HG03108 (cell line): ENCODE data around the gene FGFRL1.
"Not testable (repeated sequence)": the region's sequence is repeated elsewhere in the genome, so short reads cannot be mapped to it uniquely, and the experiment has no call there.

ENCODE experiments used
- ATAC-seq: cut with Tn5 transposase; IDR thresholded peaks from one replicate; pipeline ENCODE4 v1.9.1; 2021; ENCODE audit warnings: moderate library complexity; ENCODE audit not compliant: unreplicated experiment

The FGFRL1 gene

DNA sequence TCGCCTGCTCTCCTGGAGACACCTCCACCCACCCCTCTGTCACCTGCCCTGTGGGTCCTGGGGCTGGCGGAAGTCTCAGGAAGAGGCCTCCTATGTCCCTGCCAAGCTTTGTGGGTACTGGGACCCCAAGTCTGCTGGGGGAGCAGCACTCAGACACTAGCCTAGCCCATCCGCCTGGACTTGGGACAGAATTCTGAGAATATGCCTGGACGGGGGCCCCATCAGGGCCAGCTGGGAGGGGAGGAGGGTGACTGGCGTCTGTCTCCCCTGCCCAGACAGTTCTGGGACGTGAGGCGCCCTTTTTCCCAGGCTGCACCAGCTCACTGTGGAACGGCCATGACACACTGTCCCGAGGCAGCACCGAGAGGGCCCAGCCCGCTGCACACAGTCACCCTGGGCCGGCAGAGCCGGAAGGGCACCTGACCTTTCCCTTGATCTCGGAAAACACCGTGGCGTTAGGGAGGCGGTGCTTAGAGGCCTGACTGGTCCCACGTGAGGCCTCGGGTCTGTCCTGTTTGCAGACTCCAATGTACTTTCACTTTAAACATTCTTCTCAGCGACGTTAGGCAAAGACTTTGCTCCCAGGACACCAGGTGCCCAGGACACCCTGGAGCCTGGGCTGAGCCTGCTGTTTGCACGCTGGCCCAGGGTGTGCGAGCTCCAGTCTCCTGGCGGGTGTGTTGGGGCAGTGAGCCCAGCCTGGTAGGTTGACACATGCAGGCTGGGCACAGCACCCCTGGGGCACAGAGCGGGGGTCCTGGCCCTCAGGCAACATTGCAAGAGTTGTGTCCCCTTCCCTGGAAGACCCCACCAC, 18.9 kb upstream of the FGFRL1 start:
- ATAC-seq = no peak

DNA sequence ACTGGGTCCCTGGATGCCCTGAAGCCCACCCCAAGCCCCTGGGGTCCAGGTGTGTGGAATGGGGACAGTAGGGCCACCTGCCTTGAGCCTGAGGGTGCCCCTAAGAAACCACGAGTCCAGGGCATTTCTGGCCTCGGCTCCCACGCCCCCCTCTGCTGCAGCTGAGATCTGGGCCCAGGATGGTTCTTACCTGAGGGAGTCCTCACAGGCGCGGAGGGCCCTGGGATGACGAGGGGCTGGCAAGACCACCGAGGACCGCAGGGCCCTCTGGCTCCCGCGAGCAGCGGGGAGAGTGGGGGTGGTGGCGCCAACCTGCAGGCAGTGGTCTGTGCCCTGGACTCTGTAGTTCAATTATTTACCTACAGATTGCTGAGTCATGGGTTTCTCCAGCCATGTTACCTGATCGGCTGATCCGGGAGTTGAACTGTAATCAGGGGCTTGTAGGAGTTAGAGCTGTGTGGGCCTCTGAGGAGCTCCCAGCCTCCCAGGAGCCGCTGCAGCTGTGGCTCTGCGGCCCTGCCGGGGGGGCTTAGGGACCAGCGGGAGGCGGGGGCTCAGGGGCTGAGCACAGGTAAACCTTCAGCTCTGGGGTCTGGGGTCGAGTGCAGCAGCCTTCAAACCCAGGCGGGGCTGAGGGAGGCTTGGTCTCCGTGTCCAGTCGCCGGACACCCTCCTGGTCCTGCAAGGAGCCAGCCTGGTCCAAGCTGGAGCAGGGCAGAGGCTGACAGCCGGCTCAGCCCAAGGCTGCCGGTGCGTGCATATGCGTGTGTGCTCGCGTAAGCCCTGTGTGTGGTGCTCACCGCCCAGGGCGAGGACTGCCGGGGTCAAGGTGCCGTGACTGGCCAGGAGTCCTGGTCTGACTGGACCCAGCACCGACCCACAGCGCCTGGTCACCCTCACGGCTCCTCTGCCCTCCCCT, 18.1 kb upstream of the FGFRL1 start, which contains the start of gene SLC26A1:
Gene SLC26A1, minus strand, starts transcription at position 294 of the 919 bp plus-strand sequence. CDS start 1,701 bp downstream, outside the sequence.
- no peak for ATAC-seq

DNA sequence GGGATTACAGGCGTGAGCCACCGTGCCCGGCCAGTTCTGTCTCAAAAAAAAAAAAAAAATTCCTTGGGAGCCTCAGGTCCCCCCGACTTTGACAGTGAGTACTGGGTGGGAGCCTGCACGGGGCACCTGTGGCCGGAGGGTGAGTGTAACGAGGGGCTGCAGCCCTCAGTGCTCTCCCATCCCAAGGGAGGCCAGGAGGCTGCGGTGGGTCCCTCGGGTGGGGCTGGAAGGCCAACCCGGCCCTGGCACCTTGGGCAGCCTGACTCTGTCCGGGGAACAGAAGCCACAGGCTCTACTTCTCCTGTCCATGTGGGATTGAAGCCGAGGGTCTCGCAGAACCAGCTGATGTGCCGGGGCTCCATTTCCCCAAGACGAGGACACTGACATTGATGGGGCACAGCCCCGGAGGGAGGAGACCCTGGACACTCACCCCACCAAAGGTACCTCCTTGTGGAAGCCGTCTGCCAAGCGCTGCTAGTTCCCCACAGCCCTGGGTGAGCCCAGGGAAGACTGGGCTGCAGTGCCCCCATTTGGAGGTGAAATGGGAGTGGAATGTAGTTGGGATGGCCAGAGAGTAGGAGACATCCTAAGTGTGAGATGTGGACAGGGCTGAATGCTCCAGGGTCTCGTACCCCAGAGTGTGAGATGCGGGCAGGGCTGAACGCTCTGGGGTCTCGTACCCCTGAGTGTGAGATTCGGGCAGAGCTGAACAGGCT, 16.0 kb upstream of the FGFRL1 start:
- ATAC-seq = no peak

DNA sequence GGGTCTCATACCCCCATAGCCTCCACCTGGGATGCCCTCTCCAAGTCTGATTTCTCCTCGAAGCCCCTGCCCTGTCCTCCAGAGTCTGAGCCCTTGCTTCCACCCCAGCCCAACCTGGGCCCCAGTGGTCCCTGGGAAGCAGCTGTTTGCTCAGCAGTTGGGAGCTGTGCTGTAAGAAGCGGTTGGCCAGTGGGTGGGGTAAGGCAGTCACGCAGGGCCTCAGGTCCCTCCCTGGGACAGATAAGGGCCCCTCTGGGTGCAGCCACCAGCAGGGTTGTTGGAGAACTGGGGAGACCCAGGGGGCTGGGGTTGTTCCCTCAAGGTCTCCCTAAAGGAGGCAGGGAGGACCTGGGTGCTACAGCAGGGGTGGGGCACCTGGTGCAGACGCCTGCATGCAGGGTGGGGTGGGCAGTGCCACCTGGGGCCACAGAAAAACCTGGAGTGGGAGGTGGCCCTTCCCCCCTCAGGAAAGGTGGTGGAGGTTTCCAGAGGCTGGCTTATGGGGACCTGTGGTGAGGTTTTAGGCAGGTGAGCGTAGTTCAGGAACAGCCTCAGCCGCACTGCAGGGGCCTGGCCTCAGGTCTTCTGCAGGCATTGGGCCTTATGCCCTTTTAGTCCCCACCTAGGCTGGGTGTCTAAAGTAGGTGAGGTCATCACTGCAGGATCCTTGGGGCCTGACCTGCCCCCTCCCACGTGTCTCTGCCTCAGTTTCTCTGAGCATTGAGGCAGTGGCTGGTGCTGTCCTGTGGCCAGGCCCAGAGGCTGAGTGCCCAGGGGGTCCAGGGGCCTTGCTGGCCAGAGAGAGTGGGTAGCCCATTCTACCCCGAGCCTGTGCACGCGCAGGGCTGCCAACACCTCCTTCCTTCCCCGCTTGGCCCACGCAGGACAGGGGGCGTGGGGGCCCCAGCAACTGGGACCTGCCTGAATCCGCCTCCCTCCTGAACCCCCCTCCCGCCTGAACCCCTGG, 15.1 kb upstream of the FGFRL1 start:
- no peak for ATAC-seq

DNA sequence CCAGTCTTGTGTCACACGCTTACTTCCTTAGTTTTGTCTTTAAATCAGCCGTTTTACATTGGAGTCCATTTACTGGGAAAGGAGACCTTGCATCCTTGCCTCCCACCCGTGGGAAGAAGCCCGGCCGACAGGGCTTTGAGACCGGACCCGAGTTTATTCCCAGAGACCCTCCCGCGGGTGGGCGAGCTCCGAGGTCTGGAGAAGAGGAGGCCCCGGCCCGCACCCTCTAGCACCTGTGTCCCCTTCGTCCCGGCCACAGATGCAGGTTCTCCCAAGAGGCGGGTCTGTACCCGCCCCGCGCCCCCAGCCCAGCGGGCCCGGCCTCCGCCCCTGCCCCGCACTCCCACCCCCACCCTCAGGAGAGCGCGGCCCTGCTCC, 14.4 kb upstream of the FGFRL1 start:
- no peak for ATAC-seq

DNA sequence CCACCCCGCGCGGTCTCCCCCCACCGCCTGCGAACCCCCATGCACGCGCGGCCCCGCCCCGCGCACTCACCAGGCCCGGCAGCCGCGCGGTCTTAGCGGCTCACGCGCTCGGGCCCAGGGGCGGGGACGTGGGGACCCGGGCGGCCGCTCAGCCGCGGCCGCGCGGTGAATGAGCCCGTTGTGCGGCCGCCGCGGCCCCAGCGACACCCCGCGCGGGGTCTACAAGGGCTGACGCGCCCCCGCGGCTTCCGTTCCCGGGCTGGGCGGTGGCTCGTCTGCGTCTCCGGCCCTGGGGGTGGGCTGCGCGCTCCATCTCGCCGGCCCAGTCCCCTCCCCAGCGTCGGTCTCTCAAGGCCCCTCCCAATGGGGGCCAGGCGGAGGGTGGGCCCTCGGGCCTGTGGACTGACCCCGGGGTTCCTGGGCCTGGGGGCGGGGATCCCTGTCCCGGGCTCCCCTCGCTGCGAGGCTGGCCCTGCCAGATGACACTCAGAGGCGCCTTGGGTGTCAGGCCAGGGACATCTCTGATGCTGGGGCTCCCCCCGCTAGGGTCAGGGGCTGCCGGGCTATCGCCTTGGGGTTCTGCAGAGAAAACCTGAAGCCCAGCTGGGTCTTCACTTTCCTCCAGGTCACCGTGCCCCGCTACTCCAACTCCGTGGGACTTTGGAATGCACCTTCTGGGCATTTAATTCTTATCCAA, 13.9 kb upstream of the FGFRL1 start:
- no peak for ATAC-seq

DNA sequence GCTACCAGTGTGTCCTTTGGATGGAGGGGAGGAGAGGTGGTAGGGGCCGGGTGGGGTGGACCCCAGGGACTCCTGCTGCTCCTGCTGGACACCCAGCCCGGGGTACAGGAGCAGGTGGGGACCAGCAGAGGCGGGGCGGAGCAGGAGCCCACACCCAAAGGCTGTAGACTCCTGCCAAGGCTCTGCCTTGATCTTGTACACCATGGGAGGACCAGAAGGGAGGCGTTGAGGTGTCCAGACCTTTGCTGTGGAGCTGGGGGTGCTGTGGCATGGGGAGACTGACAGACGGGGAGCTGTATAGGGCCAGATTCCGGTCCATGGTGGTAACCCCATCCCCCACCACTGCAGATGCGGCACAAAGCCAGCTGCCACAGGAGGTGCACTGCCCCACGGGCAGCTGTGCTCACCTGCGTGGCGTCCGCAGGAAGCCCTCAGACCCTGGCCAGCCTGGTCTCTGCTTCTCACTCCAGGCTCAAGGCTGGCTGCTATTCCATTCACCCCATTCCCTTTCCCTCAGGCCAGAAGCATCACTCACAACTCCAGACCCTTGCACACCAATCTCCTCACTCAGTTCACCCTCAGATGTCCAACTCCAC, 13.2 kb upstream of the FGFRL1 start:
- no peak for ATAC-seq

DNA sequence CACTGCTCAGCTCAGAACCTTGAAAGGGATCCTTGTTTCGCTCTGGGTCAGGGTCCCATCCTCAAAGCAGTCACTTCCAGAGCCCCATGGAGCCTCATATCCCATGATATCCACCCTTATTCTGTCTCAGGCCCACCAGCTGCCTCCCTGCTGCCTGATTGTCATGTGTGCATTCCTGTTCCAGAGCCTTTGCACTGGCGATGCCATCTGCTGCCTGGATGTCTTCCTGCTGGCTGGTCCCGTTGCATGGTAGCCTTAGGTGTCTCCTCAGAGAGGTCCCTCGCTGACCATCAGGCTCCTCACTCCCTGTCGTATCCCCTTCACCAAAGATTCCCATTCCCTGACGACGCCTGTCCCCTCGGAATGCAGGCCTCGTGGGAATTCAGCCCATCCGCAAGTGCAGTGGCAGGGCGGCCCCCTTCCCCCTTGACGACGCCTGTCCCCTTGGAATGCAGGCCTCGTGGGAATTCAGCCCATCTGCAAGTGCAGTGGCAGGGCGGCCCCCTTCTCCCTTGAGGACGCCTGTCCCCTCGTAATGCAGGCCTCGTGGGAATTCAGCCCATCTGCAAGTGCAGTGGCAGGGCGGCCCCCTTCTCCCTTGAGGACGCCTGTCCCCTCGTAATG, 12.1 kb upstream of the FGFRL1 start:
- ATAC-seq = not testable (repeated sequence)

DNA sequence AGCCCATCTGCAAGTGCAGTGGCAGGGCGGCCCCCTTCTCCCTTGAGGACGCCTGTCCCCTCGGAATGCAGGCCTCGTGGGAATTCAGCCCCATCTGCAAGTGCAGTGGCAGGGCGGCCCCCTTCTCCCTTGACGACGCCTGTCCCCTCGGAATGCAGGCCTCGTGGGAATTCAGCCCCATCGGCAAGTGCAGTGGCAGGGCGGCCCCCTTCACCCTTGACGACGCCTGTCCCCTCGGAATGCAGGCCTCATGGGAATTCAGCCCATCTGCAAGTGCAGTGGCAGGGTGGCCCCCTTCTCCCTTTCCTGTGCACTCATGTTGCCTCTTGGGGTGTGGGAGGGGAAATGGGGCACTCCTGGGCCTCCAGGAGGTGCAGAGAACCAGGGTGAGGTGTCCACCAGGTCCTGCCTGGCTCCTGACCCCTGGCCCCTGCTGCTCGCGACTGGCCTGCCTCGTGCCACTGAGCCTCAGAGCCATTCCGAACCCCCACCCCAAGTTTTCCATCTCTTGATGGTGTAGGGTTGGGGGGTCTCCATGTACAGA, 11.5 kb upstream of the FGFRL1 start:
- no peak for ATAC-seq

DNA sequence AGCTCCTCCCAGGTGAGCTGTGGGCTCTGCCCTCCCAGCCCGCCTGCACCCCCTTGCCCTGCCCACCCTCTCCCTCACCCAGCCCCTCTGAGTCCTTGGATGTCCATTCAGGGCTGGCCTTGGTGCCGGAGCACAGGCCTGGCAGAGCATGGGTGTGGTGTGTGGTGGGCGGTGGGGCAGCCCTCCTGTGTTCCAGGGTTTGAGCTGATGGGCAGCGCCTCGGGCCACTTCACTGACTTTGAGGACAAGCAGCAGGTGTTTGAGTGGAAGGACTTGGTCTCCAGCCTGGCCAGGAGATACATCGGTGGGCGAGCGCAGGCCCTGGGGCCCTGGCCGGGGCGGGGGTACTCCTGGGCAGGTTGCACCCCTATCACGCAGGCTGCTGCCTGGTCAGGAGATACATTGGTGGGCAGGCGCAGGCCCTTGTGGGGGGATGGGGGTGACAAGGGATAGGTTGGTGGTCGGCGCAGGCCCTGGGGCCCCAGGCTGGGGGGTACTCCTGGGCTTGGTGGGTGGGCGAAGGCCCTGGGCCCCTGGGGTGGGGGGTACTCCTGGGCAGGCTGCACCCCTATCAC, 10.7 kb upstream of the FGFRL1 start:
- no peak for ATAC-seq

DNA sequence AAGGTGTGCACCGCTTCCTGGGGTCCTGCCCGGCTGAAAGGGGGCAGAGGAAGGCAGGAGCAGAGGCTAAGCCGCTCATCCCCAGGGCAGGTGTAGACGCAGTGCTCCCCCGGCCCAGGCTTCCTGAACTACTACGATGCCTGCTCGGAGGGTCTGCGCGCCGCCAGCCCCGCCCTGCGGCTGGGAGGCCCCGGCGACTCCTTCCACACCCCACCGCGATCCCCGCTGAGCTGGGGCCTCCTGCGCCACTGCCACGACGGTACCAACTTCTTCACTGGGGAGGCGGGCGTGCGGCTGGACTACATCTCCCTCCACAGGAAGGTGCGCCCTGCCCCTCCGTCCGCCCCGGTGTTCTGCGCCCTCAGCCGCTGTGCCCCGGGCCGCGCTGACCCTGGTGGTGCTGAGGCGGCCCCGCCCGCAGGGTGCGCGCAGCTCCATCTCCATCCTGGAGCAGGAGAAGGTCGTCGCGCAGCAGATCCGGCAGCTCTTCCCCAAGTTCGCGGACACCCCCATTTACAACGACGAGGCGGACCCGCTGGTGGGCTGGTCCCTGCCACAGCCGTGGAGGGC, 9.8 kb upstream of the FGFRL1 start:
- no peak for ATAC-seq

DNA sequence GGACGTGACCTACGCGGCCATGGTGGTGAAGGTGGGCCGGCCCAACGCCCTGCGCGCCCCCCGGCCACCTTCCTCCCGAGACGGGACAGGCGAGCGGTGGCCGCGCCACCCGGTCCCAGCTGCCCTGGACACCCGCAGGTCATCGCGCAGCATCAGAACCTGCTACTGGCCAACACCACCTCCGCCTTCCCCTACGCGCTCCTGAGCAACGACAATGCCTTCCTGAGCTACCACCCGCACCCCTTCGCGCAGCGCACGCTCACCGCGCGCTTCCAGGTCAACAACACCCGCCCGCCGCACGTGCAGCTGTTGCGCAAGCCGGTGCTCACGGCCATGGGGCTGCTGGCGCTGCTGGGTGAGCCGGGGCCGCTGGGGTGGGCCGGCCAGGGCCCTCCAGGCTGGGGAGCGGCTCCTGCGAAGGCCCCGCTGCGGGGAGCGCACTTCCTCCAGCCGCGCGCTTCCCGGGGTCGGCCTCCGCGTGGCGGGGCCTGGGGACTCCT, 9.2 kb upstream of the FGFRL1 start:
- no peak for ATAC-seq

DNA sequence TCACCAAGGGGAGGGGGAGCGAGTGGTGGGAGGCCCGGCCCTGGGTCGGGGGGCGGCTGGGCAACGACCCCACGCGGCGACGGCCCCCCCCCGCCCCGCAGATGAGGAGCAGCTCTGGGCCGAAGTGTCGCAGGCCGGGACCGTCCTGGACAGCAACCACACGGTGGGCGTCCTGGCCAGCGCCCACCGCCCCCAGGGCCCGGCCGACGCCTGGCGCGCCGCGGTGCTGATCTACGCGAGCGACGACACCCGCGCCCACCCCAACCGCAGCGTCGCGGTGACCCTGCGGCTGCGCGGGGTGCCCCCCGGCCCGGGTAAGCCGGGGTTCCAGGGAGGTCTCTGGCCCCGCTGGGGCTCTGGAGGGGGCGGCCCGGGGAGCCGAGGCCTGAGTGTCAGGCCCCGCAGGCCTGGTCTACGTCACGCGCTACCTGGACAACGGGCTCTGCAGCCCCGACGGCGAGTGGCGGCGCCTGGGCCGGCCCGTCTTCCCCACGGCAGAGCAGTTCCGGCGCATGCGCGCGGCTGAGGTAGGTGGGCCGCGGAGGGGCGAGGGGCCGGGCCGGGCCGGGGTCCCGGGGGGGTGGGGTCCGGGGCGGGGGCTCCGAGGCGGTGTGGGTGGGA, 8.7 kb upstream of the FGFRL1 start:
- ATAC-seq = no peak

DNA sequence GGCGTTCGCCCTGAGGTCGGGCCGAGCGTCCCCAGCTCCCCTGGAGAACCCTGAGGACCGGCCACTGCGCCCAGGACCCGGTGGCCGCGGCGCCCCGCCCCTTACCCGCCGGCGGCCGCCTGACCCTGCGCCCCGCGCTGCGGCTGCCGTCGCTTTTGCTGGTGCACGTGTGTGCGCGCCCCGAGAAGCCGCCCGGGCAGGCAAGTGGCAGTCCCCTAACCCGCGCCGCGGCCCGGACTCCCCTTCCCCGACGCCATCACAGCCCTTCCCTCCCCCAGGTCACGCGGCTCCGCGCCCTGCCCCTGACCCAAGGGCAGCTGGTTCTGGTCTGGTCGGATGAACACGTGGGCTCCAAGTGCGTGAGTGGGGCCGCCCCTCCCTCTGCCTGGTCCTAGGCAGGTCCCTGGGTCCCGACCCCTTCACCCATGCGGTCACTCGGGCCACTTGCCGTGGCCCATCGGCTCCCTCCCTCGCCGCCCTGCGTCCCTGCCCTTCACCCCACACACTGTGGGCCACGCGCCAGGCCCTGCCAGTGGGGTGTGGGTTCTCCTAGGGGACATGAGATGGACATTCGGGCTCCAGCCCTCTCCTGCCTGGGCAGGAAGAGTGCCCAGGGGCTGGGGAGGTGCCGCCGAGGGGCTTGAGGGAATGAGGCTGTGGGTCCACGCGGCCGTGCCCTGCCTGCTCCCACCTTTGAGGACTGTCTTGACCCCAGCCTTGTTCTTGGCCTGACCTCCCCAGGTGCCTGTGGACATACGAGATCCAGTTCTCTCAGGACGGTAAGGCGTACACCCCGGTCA, 8.0 kb upstream of the FGFRL1 start:
- no peak for ATAC-seq

DNA sequence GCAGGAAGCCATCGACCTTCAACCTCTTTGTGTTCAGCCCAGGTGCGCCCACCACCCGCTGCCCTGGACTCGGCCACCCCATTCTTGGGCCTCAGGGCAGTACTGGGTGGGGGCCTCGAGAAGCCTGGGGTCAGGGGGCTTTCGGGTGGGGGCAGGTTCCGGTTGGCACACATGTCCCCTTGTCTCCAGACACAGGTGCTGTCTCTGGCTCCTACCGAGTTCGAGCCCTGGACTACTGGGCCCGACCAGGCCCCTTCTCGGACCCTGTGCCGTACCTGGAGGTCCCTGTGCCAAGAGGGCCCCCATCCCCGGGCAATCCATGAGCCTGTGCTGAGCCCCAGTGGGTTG, 7.4 kb upstream of the FGFRL1 start:
- no peak for ATAC-seq
